ENCODE measurements around the gene FASTKD1.

DNA sequence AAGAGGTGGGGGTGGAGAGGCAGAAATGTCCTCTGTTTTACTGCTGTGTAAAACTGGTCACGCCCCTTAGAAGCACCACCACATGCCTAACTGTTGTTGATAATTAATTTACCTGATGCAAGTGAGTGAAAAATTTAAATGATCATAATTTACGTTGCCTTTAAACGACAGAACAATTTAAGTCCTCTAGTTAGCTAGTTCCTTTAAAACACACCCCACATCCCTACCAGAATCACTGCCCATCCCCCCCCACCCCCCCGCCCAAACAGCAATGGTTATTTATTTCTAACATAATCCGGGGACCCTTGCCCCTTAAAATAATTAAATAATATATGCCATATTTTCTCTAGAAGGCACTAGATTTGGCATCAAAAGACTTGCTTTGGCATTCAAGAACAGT, 9.9 kb upstream of the FASTKD1 start:
- TF ChIP-seq POLR2A (IDR thresholded peaks at IDR 0.05) = no peak
- TF ChIP-seq CTCF (IDR thresholded peaks at IDR 0.05) = no peak

All from suprapubic skin (tissue), 3 donors.